Osteoblast (primary cell): ENCODE data around the gene ARPC5. TPM values are rescaled to one million over a fixed set of nuclear protein-coding genes. Genes with fewer than 3 reads are reported as not detected.

Experiments
- DNase-seq: peaks from one replicate; pipeline ENCODE4 v3.0.0; 2011; ENCODE audit warnings: low spot score, mixed read lengths; ENCODE audit not compliant: insufficient read length; ENCODE audit errors: missing footprints
- H2AFZ ChIP-seq: 2 replicates; pipeline ENCODE4 v1.6.0; 2011; ENCODE audit warnings: mild to moderate bottlenecking, low read length
- H3K27ac ChIP-seq: 2 replicates; pipeline ENCODE4 v1.5.1; 2011; ENCODE audit warnings: mild to moderate bottlenecking, low read depth, low read length, moderate library complexity
- H3K27me3 ChIP-seq: 2 replicates; pipeline ENCODE4 v1.6.0; 2012; ENCODE audit warnings: mild to moderate bottlenecking, control low read depth, inconsistent platforms, low read length, moderate library complexity; ENCODE audit not compliant: insufficient read depth
- H3K36me3 ChIP-seq: 2 replicates; pipeline ENCODE4 v1.5.1; 2011; ENCODE audit warnings: mild to moderate bottlenecking, low read length, control low read depth, moderate library complexity; ENCODE audit not compliant: insufficient read depth
- H3K4me1 ChIP-seq: 2 replicates; pipeline ENCODE4 v1.5.1; 2011; ENCODE audit warnings: mild to moderate bottlenecking, low read length, control low read depth, moderate library complexity; ENCODE audit not compliant: insufficient read depth
- H3K4me2 ChIP-seq: 2 replicates; pipeline ENCODE4 v1.6.0; 2011; ENCODE audit warnings: mild to moderate bottlenecking, low read length; ENCODE audit not compliant: insufficient read depth
- H3K4me3 ChIP-seq: fragments of 200-600 bp; sonication (generic); 3 replicates; pipeline ENCODE4 v1.5.1; 2012; ENCODE audit warnings: mild to moderate bottlenecking, low read length, inconsistent platforms; ENCODE audit not compliant: insufficient read depth
- H3K79me2 ChIP-seq: 2 replicates; pipeline ENCODE4 v1.6.0; 2012; ENCODE audit warnings: mild to moderate bottlenecking, low read length, control low read depth, inconsistent platforms; ENCODE audit not compliant: insufficient read depth
- H3K9me3 ChIP-seq: 2 replicates; pipeline ENCODE4 v1.5.1; 2011; ENCODE audit warnings: low read depth, low read length, control low read depth
- H4K20me1 ChIP-seq: 2 replicates; pipeline ENCODE4 v1.6.0; 2012; ENCODE audit warnings: mild to moderate bottlenecking, low read length, control low read depth; ENCODE audit not compliant: insufficient read depth
- CTCF ChIP-seq: IDR thresholded peaks from 2 replicates; pipeline ENCODE4 v1.5.1; 2011; ENCODE audit warnings: mild to moderate bottlenecking, low read depth, low read length, moderate library complexity; ENCODE audit errors: extremely low read depth
- total RNA-seq: library from RNA; depleted of rRNA; stranded (reverse); fragments of >200 nt; gene quantifications from 2 replicates; pipeline ENCODE4 v1.2.3, GENCODE V29; 2012

The ARPC5 gene
- total RNA-seq, 1 donor: 157 TPM

- no peaks in the 10 kb centered on the region for H3K4me1 ChIP-seq
- no peak overlapping the region for H3K4me3 ChIP-seq
- H3K27ac ChIP-seq: no peak overlapping the region
- no peak overlapping the region for H3K4me2 ChIP-seq
- no peaks in the 10 kb centered on the region for H3K36me3 ChIP-seq
- H3K9me3 ChIP-seq: no peaks in the 10 kb centered on the region
- H3K27me3 ChIP-seq: no peaks in the 10 kb centered on the region
- no peaks in the 10 kb centered on the region for H3K79me2 ChIP-seq
- H2AFZ ChIP-seq: no peak overlapping the region
- H4K20me1 ChIP-seq: no peaks in the 10 kb centered on the region
- no peak for TF ChIP-seq CTCF
- DNase-seq: no peak
Observed at GRCh38 chr1:183578856-183579255, 56.7 kb downstream of the ARPC5 start.

GRCh38 chr1:183577897-183578465 lies 57.6 kb downstream of the ARPC5 start:
- no peak overlapping the region for H3K4me3 ChIP-seq
- H3K27ac ChIP-seq: no peak overlapping the region
- no peaks in the 10 kb centered on the region for H3K79me2 ChIP-seq
- no peaks in the 10 kb centered on the region for H3K9me3 ChIP-seq
- no peaks in the 10 kb centered on the region for H3K27me3 ChIP-seq
- H4K20me1 ChIP-seq: no peaks in the 10 kb centered on the region
- H2AFZ ChIP-seq: no peak overlapping the region
- no peaks in the 10 kb centered on the region for H3K36me3 ChIP-seq
- H3K4me1 ChIP-seq: no peaks in the 10 kb centered on the region
- DNase-seq: no peak
- no peak for TF ChIP-seq CTCF
- H3K4me2 ChIP-seq: no peak overlapping the region

- no peak for DNase-seq
- no peaks in the 10 kb centered on the region for H3K79me2 ChIP-seq
- TF ChIP-seq CTCF: no peak
- H3K27ac ChIP-seq: no peak overlapping the region
- no peak overlapping the region for H3K4me2 ChIP-seq
- H3K9me3 ChIP-seq: no peaks in the 10 kb centered on the region
- H4K20me1 ChIP-seq: no peaks in the 10 kb centered on the region
- H3K4me1 ChIP-seq: peaks cover 3% of the 10 kb centered on the region
- no peak overlapping the region for H2AFZ ChIP-seq
- no peaks in the 10 kb centered on the region for H3K27me3 ChIP-seq
- H3K4me3 ChIP-seq: no peak overlapping the region
- no peaks in the 10 kb centered on the region for H3K36me3 ChIP-seq
Observed at GRCh38 chr1:183576537-183576936, 59.0 kb downstream of the ARPC5 start.

- no peak overlapping the region for H3K4me2 ChIP-seq
- H2AFZ ChIP-seq: no peak overlapping the region
- no peaks in the 10 kb centered on the region for H3K27me3 ChIP-seq
- H3K4me1 ChIP-seq: peaks cover 3% of the 10 kb centered on the region
- H3K36me3 ChIP-seq: no peaks in the 10 kb centered on the region
- no peak overlapping the region for H3K27ac ChIP-seq
- no peak for TF ChIP-seq CTCF
- H4K20me1 ChIP-seq: no peaks in the 10 kb centered on the region
- no peaks in the 10 kb centered on the region for H3K79me2 ChIP-seq
- H3K9me3 ChIP-seq: no peaks in the 10 kb centered on the region
- no peak for DNase-seq
- H3K4me3 ChIP-seq: no peak overlapping the region
Observed at GRCh38 chr1:183575606-183576005, 60.0 kb downstream of the ARPC5 start.
